Measurements from ENCODE around the gene PTGIS.

Gene PTGIS

GRCh38 chr20:49540232-49540620, 27.7 kb downstream of the PTGIS start:
- no peak for DNase-seq (ENCODE audit: extremely low read depth, low read depth)
- TF ChIP-seq, protein P1, sequence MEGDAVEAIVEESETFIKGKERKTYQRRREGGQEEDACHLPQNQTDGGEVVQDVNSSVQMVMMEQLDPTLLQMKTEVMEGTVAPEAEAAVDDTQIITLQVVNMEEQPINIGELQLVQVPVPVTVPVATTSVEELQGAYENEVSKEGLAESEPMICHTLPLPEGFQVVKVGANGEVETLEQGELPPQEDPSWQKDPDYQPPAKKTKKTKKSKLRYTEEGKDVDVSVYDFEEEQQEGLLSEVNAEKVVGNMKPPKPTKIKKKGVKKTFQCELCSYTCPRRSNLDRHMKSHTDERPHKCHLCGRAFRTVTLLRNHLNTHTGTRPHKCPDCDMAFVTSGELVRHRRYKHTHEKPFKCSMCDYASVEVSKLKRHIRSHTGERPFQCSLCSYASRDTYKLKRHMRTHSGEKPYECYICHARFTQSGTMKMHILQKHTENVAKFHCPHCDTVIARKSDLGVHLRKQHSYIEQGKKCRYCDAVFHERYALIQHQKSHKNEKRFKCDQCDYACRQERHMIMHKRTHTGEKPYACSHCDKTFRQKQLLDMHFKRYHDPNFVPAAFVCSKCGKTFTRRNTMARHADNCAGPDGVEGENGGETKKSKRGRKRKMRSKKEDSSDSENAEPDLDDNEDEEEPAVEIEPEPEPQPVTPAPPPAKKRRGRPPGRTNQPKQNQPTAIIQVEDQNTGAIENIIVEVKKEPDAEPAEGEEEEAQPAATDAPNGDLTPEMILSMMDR (IDR thresholded peaks at IDR 0.05; ENCODE audit: low read depth, low read length) = no peak

DNA sequence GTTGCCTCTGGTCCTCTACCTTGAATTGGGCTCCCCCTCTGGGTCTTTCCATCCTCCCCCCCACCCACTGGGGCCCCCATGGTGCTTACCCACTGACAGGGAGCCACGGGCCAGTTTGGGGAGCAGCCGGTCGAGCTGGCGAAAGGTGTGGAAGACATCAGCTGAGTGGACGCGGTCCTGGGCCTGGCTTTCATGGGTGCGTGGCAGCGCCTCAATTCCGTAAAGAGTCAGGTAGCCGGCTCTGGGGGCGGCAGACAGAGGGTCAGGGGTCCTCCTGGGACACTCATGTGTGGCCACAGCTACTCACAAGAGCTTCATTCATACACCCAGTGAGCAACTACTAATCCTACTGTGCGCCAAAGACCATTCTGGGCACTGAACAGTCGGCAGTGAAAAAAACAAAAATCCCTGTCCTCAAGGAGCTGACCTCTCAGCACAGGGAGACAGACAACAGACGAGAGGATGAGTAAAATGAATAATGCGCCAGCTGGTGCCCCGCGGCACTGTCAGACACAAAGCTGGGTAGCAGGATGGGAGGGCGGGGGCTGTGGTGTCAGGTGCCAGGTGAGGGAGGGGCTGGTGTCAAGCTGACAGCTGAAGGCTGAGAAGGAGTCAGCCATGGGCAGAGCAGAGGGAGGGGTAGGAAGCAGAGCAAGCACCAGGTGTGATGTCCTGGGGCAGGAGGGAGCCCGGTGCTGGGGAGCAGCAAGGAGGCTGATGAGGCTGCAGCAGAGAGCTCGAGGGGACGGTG, 28.3 kb downstream of the PTGIS start:
- TF ChIP-seq, protein P1 (IDR thresholded peaks at IDR 0.05; ENCODE audit: low read depth, low read length) = no peak
- DNase-seq (ENCODE audit: extremely low read depth, low read depth) = no peak

DNA sequence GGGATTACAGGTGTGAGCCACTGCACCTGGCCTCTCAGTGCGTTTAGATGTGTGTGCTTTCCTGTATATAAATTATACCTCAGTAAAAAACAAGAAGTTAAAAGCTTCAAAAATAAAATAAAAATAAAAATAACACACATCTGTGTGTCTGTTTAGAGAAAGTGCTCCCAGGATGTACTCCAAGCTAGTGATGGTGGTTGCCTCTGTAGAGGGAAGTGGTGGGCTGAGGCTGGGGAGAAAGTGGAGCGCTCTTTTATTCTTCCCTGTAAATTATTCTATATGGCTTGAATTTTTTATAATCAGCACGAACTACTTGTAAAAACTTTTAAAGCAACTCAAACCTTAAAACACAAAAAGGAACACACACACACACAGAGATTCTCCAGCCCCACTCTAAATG, 29.0 kb downstream of the PTGIS start:
- DNase-seq (ENCODE audit: extremely low read depth, low read depth) = no peak
- TF ChIP-seq, protein P1 (IDR thresholded peaks at IDR 0.05; ENCODE audit: low read depth, low read length) = no peak

DNA sequence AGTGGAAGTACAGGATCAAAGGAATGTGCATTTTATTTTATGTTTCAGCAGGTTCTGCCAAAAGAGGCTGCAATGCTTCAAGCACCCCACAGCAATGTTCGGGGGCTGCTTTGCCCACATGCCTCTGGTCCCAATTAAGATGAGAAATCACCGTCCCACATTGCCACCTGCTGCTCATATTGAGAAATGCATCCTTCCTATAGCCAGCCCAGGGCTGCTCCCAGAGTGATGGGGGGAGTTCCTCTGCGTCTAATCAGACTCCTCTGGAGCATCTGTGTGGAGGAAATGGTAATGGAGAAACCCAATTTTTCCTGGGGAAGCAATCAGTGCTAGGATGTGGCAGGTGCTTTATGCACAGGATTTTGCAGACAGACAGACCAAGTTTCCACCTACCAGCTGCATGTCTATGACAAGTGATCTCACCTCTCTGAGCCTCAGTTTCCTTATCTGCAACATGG, 33.7 kb downstream of the PTGIS start:
- TF ChIP-seq, protein P1 (IDR thresholded peaks at IDR 0.05; ENCODE audit: low read depth, low read length) = peak; percentile 77

GRCh38 chr20:49532285-49532946, 35.5 kb downstream of the PTGIS start:
- DNase-seq (ENCODE audit: extremely low read depth, low read depth) = no peak
- TF ChIP-seq, protein P1 (IDR thresholded peaks at IDR 0.05; ENCODE audit: low read depth, low read length) = no peak

More for the DNA sequence above, 33.7 kb downstream of the PTGIS start:
- DNase-seq (ENCODE audit: extremely low read depth, low read depth) = peak; percentile 22

GRCh38 chr20:49529470-49529869, 38.5 kb downstream of the PTGIS start:
- DNase-seq (ENCODE audit: extremely low read depth, low read depth) = no peak
- TF ChIP-seq, protein P1 (IDR thresholded peaks at IDR 0.05; ENCODE audit: low read depth, low read length) = no peak

DNA sequence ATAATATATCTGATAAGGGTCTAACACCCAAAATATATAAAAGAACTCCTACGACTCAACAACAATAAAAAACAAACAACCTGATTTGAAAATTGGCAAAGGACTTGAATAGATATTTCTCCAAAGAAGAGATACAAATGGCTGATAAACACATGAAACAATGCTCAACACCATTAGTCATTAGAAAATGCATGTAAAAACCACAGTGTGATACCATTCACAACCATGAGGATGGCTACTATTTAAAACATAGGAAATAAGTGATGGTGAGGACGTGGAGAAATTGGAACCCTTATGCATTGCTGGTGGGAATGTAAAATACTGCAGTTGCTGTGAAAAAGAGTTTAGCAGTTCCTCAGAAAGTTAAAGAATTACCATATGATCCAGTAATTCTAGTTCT, 41.4 kb downstream of the PTGIS start:
- no peak for DNase-seq (ENCODE audit: extremely low read depth, low read depth)
- TF ChIP-seq, protein P1 (IDR thresholded peaks at IDR 0.05; ENCODE audit: low read depth, low read length) = no peak

All from AG09319 (cell line).